SK-N-DZ (cell line): ENCODE results near the gene MSH2.

Source experiments
- DNase-seq: peaks from one replicate; pipeline ENCODE4 v3.0.0-alpha.2; 2015; ENCODE audit warnings: low spot score

MSH2 gene

DNA sequence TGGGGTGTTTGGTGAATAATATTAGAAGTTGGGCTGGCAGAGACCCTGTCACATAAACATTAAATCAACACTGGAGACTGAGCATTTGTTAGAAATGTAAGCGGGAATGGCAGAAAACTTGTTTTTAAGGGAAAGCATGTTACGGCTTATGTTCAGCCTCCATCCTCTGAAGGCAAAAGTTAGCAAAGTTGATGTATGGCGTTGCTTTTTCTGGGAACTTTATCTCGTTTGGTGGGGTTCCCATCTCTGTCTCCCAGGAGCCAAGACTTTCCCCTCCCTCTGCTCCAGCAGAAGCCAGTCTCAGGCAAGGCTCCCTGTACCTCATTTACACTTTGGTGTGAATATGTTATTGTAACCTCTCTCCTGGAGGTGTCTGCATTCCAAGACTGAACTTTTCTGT, 105.1 kb downstream of the MSH2 start:
- no peak for DNase-seq

DNA sequence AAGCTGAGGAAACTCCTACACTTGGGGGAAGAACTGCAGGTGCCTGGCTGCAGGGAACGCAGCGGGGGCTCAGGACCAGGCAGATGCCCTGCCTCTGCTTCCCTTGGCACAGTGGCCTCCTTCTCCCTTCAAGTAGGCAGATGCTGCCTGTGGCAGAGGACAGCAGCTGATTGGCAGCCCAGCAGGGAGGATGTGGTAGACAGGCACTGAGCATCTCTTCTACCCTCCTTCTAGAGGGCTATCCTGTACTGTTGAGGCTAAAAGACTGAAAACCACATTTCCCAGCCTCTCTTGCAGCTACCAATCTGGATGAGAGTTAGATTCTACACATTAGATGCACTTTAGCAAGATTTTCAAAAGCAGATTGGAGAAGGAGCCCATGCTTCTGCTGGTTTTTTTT, 105.7 kb downstream of the MSH2 start:
- no peak for DNase-seq

DNA sequence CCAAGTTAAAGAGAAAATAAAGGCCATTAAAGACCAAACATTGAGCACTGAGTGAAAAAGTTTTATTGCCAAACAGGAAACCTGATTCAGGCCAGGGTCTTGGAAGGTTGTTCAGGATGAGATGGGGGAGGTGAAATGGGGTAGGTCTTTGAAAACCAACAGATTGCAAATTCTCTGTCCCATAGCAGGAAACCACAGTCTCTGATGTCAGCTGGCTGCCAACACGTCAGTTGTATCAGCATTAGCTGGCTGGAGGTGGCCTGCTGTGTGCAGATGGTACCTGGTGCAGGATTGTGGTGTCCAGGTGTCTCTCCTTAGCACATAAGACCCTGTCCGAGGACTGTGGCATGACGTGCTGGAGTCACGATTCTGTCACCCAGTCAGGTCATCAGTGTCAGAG, 106.3 kb downstream of the MSH2 start:
- no peak for DNase-seq

DNA sequence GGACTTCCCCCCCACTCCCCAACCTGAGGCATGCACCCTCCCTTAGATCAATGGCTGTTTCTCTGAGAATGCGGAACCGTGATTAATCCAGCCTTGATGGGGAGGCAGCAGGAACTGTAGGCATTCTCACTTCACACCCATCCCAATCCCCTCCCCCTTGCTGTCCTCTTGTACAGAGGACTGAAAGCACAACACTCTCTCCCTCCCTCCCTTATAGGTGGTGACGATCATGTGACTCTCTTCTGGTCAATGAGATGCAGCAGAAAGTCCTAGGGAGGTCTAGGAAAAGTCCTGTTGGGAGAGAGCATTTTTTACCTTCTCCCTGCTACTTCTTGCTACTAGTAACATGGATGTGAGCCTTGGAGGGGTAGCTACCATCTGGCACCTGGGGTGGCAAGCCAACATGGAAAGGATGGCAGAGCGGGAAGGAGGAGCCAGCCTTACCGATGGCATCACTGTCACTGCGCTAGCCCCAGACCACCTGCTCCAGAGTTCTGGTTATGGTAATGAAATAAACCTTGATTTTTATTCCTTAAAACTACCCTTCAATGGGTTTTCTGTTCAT, 106.9 kb downstream of the MSH2 start:
- no peak for DNase-seq

DNA sequence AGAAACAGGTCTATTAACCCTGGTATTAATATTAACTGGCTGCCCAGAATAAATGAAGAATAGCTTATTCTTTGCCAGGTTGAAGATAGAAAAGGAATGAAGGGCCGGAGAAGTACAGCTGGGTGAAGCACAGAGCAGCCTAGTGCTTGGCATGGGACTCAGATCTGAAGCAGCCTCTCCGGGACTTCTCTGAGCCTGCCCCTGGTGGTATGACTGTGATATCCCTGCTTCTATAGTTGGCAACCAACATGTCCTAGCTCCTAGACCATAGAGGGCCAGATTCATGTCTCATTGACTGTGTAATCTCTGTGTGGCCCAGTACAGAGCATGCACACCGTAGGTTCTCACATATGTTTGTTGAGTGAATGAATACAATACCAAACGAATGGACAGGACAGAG, 107.8 kb downstream of the MSH2 start:
- DNase-seq = no peak

DNA sequence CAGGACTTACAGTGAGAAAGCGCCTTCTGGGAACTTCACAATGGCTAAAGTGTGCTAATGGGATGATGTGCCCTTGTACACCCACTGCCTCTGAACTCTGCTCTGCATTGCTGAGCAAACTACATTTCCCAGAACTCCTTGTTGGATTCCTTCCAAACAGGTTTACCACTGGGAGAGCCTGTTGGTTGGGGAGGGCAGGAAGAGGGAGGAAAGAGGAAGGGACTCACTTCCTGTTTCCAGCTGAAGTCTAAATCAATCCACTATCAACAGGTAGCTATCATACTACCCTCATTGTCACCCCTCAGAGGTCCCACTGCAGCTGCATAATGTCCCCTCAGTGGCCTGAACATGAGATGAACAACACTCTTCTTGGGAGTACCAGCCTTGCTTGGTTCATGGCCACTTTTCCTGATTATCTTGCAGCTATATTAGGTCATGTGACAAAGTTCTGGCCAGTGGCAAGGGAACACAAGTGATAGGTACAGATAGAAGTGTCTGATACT, 109.7 kb downstream of the MSH2 start:
- DNase-seq = no peak

DNA sequence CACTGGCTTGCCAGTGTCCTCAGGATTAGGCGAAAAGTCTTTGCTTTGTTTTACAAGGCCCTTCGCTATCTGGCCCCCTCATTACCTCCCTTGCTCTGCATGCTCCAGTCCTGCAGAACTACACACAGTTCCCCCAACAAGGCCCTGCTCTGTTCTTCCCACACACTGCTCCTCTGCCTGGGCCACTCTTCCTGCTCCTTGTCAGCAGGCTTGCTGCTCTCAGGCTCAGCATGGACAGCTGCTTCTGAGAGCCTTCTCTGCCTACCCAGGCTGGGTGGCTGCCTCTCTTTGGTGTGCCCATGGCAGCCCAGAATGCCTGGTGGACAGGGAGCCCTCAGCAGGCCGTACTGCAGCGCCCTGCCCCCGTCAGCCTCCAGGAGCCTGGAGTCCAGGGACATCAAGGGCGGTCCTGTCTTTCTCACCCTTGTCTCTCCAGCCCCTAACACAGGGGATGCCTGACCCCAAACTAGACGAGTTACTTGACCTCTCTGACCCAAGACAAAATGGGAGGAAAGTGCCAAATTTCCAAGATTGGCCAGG, 111.1 kb downstream of the MSH2 start:
- DNase-seq = no peak

DNA sequence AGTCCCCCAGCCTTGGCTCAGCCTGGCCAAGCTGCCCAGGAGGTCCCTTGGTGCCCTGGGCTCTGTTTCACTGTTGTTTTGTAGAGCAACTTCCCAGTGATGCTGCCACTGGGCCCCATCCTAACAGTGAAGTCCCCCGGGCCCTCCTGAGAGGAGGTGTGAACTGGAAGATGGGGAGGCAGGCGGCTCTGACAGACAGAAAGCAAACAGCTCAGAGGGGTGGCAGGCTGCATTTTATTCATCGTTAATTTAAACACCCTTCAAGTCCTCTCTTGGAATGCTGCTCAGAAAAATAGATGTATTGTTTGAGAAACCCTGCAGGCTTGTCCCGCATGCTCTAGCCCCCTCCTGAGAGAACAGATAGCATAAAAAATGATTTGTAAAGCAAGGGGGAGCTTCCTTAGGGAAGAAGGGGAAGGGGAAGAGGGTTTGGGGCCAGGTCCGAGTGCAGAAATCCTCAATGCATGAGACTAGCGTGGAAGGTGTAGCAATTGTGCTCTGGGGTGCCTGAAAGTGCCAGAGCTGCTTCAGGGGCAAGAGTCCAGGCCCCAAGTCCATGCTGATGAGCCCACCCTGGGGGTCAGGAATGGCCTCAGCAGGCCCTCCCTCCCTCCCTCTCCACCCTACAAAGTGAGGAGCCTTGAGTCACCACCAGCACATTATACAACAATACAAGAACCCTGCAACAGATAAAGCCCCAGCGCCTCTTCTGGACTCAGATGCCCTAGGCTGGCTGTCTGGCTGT, 113.6 kb downstream of the MSH2 start:
- DNase-seq = no peak

DNA sequence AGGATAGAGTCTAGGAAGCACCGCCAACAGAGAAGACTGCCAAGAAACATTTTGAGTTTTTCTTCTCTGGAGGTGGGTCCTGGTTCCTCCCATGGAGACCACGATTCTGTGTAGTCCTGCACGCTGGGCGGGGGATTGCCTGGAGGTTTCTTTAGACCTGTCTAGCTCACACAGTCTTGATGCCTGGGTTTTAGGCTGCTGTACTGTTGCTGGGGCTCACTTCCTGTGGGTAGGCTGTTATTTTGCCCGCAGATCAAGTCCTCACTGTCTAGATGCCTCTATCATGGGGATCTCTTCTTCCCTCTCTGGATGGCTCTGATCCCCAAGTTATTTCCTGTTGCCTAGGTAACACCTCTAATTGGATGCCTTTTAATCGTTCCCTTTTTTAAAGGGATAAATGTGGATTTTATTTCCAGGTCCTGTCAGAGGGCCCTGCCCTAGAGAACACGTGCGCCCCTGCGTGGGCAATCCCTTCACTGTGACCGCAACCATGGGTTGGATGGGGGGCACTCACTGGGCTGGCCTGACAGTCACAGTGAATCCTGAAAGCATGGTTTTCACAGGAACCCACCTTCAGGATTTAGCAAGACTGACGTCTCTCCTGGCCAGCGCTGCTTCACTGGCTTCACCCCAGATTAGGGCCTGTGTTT, 115.7 kb downstream of the MSH2 start:
- no peak for DNase-seq

DNA sequence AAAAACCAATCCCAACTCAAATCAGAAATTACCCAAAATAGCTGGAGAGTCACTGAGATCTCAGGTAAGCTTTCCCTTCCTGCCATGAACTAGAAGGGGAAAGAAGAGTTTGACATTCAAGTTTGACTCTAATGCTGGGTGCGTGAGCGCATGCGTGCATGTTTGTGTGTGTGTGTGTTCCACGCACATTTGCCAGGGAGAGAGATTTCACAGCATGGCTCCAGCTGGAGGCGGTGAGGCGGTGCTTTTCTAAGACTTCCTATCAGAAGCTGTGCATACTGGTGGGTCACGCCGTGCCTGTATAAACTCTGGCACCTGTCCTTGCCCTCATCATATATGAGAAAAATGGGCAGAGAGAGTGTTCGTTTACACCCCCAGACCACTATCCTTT, 116.2 kb downstream of the MSH2 start:
- no peak for DNase-seq

DNA sequence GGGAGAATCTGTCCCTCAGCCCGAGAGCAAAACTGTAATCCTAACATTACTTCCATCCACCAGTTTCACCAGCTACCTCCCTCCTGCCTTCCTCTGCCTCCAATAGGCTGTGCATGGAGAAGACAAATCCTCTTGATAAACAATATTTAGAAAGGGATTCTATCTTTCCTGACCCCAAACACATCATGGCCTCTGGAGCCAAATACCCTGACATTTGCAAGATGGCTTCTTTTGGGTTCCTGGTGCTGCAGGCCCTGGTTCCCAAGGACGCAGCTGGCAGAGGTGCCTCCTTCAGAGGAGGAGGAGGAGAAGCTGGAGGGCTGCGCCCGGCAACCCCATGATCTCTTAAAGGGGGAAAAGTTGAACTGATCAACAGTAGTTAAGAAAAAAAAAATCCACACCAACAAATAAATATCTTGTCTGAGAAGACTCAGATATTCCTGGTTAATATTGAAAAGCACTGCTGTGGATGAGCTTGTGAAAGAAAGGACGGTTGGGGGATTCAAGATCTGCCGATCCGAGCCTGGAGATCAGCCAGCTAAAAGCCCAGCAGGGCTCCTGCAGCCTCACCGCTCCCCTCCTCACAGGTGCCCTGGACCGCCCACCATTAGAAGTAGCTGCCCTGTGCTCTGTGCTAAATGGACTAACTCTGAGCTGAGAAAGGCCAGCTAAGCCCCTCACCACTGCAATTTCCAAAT, 116.8 kb downstream of the MSH2 start:
- DNase-seq = no peak

DNA sequence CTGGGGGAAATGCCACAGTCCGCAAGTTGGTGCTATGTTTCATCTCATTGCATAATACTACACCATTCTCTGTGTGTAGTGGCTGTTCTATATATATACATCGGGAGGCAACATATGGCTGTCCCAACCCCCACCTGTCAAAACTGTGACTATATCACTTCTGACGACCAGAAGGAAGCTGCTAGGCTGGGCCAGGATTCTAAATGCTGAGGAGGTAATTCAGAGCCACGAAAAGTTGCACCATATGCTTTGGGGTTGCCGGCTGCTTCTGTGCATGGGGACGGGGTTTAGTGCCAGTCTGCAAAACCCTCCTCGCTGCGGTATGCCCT, 117.3 kb downstream of the MSH2 start:
- no peak for DNase-seq

DNA sequence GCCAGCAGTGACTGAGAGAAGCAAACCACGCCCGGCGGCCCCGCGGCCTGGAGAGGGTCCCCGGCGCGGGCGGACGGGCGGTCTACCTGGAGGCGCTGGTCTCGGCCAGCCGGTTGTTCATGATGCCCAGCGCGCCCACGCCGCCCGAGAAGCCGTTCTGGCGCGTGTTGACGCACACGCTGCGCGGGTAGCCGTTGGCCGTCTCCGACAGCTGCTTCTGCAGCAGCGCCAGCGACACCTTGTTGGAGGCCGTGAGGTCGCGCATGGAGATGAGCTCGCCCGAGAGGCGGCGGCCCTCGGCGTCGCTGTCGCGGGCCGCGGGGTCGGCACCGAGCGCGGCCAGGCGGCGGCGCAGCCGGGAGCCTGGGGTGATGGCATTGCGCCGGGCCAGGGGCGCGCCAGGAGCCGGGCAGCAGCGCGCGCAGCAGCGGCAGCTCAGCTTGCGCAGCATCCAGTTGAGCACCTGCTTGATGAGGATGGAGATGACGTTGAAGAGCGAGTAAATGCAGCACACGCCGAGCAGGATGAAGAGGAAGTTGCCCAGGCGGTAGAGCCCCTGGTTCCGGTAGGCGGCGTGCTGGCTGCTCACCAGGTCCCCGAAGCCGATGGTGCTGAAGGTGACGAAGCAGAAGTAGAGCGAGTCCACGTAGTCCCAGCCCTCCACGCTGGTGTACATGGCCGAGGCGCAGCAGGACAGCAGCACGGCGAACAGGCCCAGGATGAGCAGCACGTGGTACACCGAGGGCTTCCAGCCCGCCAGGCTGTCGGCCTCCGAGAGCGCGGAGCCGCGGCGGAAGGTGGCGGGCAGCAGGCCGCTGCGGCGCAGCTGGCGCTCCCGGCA, 118.1 kb downstream of the MSH2 start:
- DNase-seq = peak; percentile 24

DNA sequence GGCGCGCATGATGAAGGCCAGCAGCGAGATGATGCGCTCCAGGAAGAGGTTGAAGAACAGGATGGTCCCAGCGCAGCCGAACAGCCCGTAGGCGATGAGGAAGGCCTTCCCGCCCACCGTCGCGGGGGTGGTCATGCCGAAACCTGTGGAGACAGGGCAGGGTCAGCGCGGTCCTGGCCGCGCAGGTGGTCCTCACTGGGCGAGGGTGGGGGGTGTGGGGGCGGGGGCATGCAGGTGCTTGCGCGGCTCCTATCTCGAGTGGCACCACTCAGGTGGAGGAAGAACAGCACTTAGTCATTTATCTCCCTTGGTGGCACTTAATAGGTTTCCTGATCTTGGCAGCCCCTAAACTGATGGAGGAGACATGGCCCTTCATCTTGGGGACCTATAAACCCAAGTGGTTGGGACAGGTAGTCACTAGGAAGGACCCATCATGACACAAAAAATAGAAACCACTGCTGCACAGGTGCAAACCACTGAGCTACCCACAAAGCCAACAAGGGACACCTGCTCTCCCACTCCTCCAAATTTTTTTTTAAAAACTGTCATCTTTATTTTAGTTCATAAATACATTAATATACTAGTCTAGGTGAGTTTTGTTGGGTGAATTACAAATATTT, 118.8 kb downstream of the MSH2 start:
- DNase-seq = no peak

DNA sequence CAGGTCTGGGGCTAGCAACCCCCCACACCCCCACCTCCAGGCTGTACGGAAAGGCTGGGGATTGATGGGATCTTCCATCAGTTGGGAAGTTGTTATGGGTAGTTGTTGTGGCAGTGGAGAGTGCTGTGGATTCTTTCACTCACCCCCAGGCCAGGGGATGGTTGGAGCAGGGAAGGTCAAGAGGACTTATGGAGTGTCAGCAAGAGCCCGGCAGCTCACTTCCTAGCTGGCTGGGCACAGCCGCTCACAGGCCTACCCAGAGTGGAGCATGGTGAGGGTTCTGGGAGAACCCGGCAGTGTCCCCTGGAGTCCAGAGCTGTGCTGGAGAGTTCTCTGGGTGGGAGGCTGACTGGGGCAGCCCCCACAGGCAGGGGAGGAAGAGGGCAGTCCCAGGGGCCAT, 122.2 kb downstream of the MSH2 start:
- DNase-seq = no peak

DNA sequence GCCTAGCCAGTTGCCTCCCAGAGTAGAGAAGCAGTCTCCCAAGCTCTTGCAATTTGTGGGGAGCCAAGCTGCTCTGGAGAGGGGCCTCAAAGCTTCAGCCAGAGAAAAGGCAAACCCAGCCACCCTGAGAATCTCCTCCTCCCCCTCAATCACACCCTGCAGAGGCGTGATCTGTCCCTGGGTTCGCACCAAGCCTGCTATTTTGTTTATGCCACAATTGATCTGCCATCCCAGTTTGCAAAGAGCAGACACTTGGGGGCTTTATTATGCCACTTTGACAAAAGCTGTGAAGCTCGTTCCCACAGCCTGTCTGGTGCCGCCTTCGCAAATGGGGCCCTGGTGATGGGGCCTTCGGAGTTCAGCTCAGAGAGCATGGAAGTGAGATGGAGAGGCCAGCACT, 125.5 kb downstream of the MSH2 start:
- DNase-seq = no peak

DNA sequence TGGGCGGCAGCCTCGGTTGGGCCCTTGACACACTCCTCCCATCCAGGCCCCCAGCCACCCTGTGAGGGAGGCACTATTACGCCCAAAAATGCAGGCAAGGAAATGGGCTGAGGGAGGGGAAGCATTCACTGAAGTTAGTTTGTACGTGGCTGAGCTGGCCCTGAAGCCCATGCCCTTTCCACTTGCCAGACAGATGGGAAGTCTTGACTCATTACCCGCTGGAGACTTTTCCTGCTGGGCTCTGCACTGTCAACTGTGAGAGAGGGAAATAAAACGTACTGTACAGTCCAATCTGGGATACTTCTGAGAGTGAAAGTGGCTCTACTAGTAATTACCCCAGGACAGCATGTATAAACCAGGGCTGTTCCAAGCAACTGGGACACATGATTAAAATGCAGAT, 125.9 kb downstream of the MSH2 start:
- no peak for DNase-seq

DNA sequence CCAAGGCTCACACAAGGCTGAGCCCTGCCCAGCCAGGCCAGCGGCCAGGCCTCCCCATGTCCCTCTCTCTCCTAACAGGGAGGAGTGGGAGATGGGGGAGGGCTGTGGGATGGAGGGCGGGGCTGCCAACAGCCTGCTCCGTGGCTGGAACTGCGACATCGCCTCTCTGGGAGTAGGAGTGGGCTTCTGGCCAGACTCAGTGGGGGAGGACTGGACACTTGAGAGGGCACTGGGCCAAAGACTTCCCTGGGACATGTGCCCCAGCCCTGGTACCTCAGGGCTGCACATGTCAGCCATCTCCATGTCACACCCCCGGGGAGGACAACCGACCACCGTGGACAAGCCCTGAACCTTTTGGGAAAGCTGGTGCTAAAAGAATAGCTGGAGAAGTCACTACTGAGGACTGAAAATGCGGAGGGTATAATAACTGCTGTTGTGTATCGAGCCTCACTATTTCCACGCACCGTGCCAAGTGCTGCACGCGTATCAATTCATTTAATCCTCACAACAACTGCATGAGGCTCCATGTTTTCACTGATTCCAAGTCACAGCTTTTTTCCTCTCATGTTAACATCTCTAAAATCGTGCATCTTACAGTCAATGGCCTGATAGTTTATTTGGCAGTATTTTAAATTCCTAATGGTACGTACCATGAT, 127.3 kb downstream of the MSH2 start:
- DNase-seq = no peak

DNA sequence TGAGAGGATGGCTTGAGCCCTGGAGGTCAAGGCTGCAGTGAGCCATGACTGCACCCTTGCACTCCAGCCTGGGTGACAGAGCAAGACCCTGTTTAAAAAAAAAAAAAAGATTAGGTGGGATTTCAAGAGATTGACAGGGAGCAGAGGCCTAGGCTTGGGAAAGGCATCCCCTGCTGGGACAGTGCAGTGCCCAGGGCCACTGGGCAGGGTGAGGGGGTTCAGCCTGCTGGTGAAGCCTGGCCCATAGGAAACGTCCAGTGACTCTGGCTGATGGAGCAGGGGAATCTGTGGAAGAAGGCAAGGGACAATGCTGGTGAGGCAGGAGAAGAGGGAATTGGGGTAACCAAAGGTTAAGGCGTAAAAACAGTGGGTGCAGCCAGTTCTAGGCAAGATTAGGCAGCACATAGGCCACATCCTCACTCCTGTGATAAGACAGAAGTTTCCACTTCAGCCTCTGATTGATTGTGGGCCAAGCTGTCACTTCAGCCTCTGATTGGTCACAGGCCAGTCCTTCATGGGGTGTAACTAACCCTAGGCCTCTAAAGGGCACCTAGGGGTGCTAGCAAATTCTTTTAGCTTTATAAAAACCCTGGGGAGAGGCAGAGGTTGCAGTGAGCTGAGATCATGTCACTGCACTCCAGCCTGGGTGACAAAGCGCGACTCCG, 128.6 kb downstream of the MSH2 start:
- no peak for DNase-seq
